ENCODE measurements around the gene ARHGAP30.
"Not testable (repeated sequence)": the region's sequence is repeated elsewhere in the genome, so short reads cannot be mapped to it uniquely, and the experiment has no call there.

GRCh38 chr1:161065681-161066080 lies 4.0 kb downstream of the ARHGAP30 start:
- not testable (repeated sequence) for TF ChIP-seq CTCF (optimal IDR thresholded peaks at IDR 0.05 in 1 of 3, IDR thresholded peaks at IDR 0.05 in 1 of 3, conservative IDR thresholded peaks at IDR 0.05 in 1 of 3; ENCODE audit: extremely low read depth in 1 of 3, insufficient read depth in 2 of 3, low read length in 3 of 3); EZH2 (IDR thresholded peaks at IDR 0.05; ENCODE audit: low read length)

Data from keratinocyte (primary cell).